ENCODE measurements around the gene STK11.

DNA sequence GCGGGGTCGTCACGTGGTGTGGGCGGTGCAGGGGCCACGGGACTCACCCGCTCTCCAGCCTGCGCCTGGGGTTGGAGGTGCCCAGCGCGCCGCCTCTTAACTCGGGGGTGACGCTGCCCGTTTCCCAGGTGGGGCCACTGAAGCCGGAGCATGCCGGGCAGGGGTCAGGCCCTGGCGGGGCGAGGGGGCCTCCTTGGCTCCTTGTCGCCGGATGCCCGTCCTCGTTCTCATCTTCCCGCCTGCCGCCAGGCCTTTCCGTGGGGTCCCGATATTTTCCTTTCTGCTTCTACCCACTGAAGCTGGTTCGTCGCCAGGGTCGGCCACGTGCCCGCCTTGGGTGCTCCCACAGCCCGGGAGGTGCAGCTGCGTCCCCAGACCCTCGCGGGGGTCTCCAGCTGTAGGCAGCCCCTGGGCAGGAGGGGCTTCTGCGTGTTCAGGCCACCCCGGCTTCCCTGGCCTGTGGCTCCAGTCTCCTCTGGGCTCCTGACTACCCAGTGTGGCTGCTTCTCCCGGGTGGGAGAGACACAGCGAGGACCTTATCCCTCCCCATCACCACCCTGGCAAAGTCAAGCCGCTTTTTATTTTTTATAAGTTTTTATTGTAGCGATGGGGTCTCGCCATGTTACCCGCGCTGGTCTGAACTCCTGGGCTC lies 70.5 kb downstream of the STK11 start:
- TF ChIP-seq RAD21 (IDR thresholded peaks at IDR 0.05; ENCODE audit: low read depth), result no peak
- TF ChIP-seq, protein P1, sequence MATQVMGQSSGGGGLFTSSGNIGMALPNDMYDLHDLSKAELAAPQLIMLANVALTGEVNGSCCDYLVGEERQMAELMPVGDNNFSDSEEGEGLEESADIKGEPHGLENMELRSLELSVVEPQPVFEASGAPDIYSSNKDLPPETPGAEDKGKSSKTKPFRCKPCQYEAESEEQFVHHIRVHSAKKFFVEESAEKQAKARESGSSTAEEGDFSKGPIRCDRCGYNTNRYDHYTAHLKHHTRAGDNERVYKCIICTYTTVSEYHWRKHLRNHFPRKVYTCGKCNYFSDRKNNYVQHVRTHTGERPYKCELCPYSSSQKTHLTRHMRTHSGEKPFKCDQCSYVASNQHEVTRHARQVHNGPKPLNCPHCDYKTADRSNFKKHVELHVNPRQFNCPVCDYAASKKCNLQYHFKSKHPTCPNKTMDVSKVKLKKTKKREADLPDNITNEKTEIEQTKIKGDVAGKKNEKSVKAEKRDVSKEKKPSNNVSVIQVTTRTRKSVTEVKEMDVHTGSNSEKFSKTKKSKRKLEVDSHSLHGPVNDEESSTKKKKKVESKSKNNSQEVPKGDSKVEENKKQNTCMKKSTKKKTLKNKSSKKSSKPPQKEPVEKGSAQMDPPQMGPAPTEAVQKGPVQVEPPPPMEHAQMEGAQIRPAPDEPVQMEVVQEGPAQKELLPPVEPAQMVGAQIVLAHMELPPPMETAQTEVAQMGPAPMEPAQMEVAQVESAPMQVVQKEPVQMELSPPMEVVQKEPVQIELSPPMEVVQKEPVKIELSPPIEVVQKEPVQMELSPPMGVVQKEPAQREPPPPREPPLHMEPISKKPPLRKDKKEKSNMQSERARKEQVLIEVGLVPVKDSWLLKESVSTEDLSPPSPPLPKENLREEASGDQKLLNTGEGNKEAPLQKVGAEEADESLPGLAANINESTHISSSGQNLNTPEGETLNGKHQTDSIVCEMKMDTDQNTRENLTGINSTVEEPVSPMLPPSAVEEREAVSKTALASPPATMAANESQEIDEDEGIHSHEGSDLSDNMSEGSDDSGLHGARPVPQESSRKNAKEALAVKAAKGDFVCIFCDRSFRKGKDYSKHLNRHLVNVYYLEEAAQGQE (IDR thresholded peaks at IDR 0.05; ENCODE audit: low read depth), result no peak

All from Ishikawa (cell line).